SK-N-SH (cell line): Measurements from ENCODE around the gene MRPL21. TPM values are rescaled to one million over a fixed set of nuclear protein-coding genes. Genes with fewer than 3 reads are reported as not detected.

Experiments
- CTCF ChIA-PET: fragments of 300-600, 350-600 bp; formaldehyde crosslinking; extraction: SDS; loops from one replicate; lab custom pipeline; 2021; lab: Yijun Ruan, JAX
- POLR2A ChIA-PET: fragments of 350-600 bp; sonication (Branson Sonifier 250); formaldehyde crosslinking; extraction: SDS; loops from one replicate; lab custom pipeline; 2020; ENCODE audit warnings: antibody characterized with exemption, inconsistent platforms; lab: Yijun Ruan, JAX
- DNase-seq: peaks from one replicate; pipeline ENCODE4 v3.0.0; 2012
- H2AFZ ChIP-seq: fragments of 200-600 bp; sonication (generic); 2 replicates; pipeline ENCODE4 v1.8.1; 2016; ENCODE audit warnings: antibody characterized with exemption, mild to moderate bottlenecking, low read depth
- H3F3A ChIP-seq: fragments of 200-600 bp; sonication (generic); replicated peaks from 2 replicates; pipeline ENCODE3; 2016; ENCODE audit warnings: antibody characterized with exemption, mild to moderate bottlenecking; ENCODE audit not compliant: insufficient read depth
- H3K27ac ChIP-seq, 2 experiments: fragments of 200-500 bp in 1 of 2; fragments of 200-600 bp in 1 of 2; sonication (Bioruptor generic) in 1 of 2; sonication (generic), shearing (Covaris generic) in 1 of 2; 2 replicates each; pipeline versions ENCODE4 v1.5.1 to v1.6.1; 2014 to 2016; ENCODE audit warnings: low read depth in 2 of 2, inconsistent platforms in 1 of 2, low read length in 1 of 2, mild to moderate bottlenecking in 1 of 2, mixed read lengths in 1 of 2
- H3K27me3 ChIP-seq: fragments of 200-600 bp; sonication (generic), shearing (Covaris generic); 2 replicates; pipeline ENCODE4 v1.6.1; 2016; ENCODE audit warnings: mixed run types; ENCODE audit not compliant: insufficient read depth
- H3K36me3 ChIP-seq, 2 experiments: fragments of 200-500 bp in 1 of 2; fragments of 200-600 bp in 1 of 2; sonication (Bioruptor generic) in 1 of 2; sonication (generic) in 1 of 2; replicated peaks in 1 of 2; 2 replicates each; pipeline versions ENCODE3 to v1.5.1; 2014 to 2016; ENCODE audit warnings: low read length in 1 of 2, mild to moderate bottlenecking in 1 of 2; ENCODE audit not compliant: insufficient read depth in 2 of 2, control insufficient read depth in 1 of 2
- H3K4me1 ChIP-seq, 2 experiments: fragments of 200-500 bp in 1 of 2; fragments of 200-600 bp in 1 of 2; sonication (Bioruptor generic) in 1 of 2; sonication (generic), shearing (Covaris generic) in 1 of 2; 2 replicates each; pipeline versions ENCODE4 v1.5.1 to v1.6.1; 2014 to 2016; ENCODE audit warnings: low read depth in 1 of 2, low read length in 1 of 2, mixed run types in 1 of 2; ENCODE audit not compliant: insufficient read depth in 2 of 2, control insufficient read depth in 1 of 2
- H3K4me2 ChIP-seq: fragments of 200-600 bp; sonication (generic), shearing (Covaris generic); 2 replicates; pipeline ENCODE4 v1.6.1; 2017; ENCODE audit warnings: mixed run types
- H3K4me3 ChIP-seq, 2 experiments: fragments of 200-500 bp in 1 of 2; fragments of 200-600 bp in 1 of 2; sonication (Bioruptor generic) in 1 of 2; sonication (generic), shearing (Covaris generic) in 1 of 2; 2 replicates each; pipeline versions ENCODE4 v1.5.1 to v1.8.1; 2014 to 2016; ENCODE audit warnings: low read depth in 2 of 2, inconsistent platforms in 1 of 2, low read length in 1 of 2, mild to moderate bottlenecking in 1 of 2, mixed read lengths in 1 of 2, moderate library complexity in 1 of 2
- H3K79me2 ChIP-seq: fragments of 200-600 bp; sonication (generic); 2 replicates; pipeline ENCODE4 v1.8.1; 2017; ENCODE audit warnings: mild to moderate bottlenecking; ENCODE audit not compliant: insufficient read depth
- H3K9ac ChIP-seq: fragments of 200-600 bp; sonication (generic); 2 replicates; pipeline ENCODE4 v1.6.1; 2017; ENCODE audit warnings: mixed run types
- H3K9me2 ChIP-seq: fragments of 200-600 bp; sonication (generic); 2 replicates; pipeline ENCODE4 v1.6.1; 2017; ENCODE audit warnings: mixed run types
- H3K9me3 ChIP-seq: fragments of 200-600 bp; sonication (generic); 2 replicates; pipeline ENCODE4 v1.6.1; 2017; ENCODE audit warnings: mixed run types, mild to moderate bottlenecking, moderate library complexity
- H4K20me1 ChIP-seq: fragments of 200-600 bp; sonication (generic); 2 replicates; pipeline ENCODE4 v1.6.1; 2017; ENCODE audit warnings: mild to moderate bottlenecking, mixed run types; ENCODE audit not compliant: insufficient read depth
- ELF1 ChIP-seq: IDR thresholded peaks from 2 replicates; pipeline ENCODE4 v1.4.0; 2012
- EP300 ChIP-seq, 2 experiments: IDR thresholded peaks; 2 replicates each; pipeline versions ENCODE4 v1.4.0 to v1.6.1; 2012; ENCODE audit warnings: borderline replicate concordance in 1 of 2, low read depth in 1 of 2, low read length in 1 of 2
- FOSL2 ChIP-seq: IDR thresholded peaks from 2 replicates; pipeline ENCODE4 v1.4.0; 2012; ENCODE audit warnings: low read depth, mild to moderate bottlenecking, moderate library complexity, borderline replicate concordance
- FOXJ3 ChIP-seq: sonication (generic); formaldehyde crosslinking; IDR thresholded peaks from 2 replicates; pipeline ENCODE4 v1.5.1; 2020; ENCODE audit warnings: mild to moderate bottlenecking, missing genetic modification reagents
- FOXM1 ChIP-seq: IDR thresholded peaks from 2 replicates; pipeline ENCODE4 v1.4.0; 2012; ENCODE audit warnings: low read depth, mild to moderate bottlenecking
- GABPA ChIP-seq: IDR thresholded peaks from 2 replicates; pipeline ENCODE4 v1.4.0; 2012; ENCODE audit warnings: low read depth, mild to moderate bottlenecking
- GATA2 ChIP-seq: sonication (generic); formaldehyde crosslinking; IDR thresholded peaks from 2 replicates; pipeline ENCODE4 v1.5.0; 2020; ENCODE audit warnings: mild to moderate bottlenecking, missing genetic modification reagents
- IRF3 ChIP-seq: fragments of 150-350 bp; IDR thresholded peaks from 2 replicates; pipeline ENCODE4 v1.6.1; 2016; ENCODE audit warnings: mild to moderate bottlenecking, low read depth, low read length
- JUND ChIP-seq: IDR thresholded peaks from 2 replicates; pipeline ENCODE4 v1.4.0; 2012
- NRF1 ChIP-seq: IDR thresholded peaks from 2 replicates; pipeline ENCODE4 v1.6.1; 2012; ENCODE audit warnings: low read depth, mild to moderate bottlenecking, low read length
- POLR2AphosphoS5 ChIP-seq: IDR thresholded peaks from 2 replicates; pipeline ENCODE4 v1.6.1; 2012; ENCODE audit warnings: low read depth, low read length
- RAD21 ChIP-seq: IDR thresholded peaks from 2 replicates; pipeline ENCODE4 v1.6.1; 2012; ENCODE audit warnings: mild to moderate bottlenecking, low read length
- REST ChIP-seq: IDR thresholded peaks from 2 replicates; pipeline ENCODE4 v1.6.1; 2012; ENCODE audit warnings: mild to moderate bottlenecking, low read depth, low read length, moderate library complexity
- RFX5 ChIP-seq: IDR thresholded peaks from 2 replicates; pipeline ENCODE4 v1.6.1; 2012; ENCODE audit warnings: mild to moderate bottlenecking, improper control_type of control experiment, low read length
- RXRA ChIP-seq: IDR thresholded peaks from 2 replicates; pipeline ENCODE4 v1.4.0; 2012; ENCODE audit warnings: low read depth, mild to moderate bottlenecking, borderline replicate concordance
- SMC3 ChIP-seq: IDR thresholded peaks from 2 replicates; pipeline ENCODE4 v1.6.1; 2012; ENCODE audit warnings: low read depth, low read length, improper control_type of control experiment
- TAF1 ChIP-seq: IDR thresholded peaks from 2 replicates; pipeline ENCODE4 v1.6.1; 2012; ENCODE audit warnings: low read depth, mild to moderate bottlenecking, low read length, moderate library complexity, borderline replicate concordance
- USF2 ChIP-seq: fragments of 150-350 bp; IDR thresholded peaks from 2 replicates; pipeline ENCODE4 v1.6.1; 2017; ENCODE audit warnings: antibody characterized with exemption, low read length, low read depth, borderline replicate concordance
- YY1 ChIP-seq: IDR thresholded peaks from 2 replicates; pipeline ENCODE4 v1.4.0; 2012; ENCODE audit warnings: low read depth, mild to moderate bottlenecking
- ZBTB33 ChIP-seq: IDR thresholded peaks from 2 replicates; pipeline ENCODE4 v1.4.0; 2012; ENCODE audit warnings: low read depth, borderline replicate concordance
- WGBS: methylation state at CpG from one replicate; pipeline ENCODE4 v1.1.6; 2017; ENCODE audit warnings: low lambda C conversion rate; 5-methylcytosine and 5-hydroxymethylcytosine counted together
- polyA plus RNA-seq, 3 experiments: library from polyadenylated mRNA; depleted of rRNA; stranded (reverse); fragments of >200 nt; gene quantifications; 2 replicates each; pipeline ENCODE4 v1.2.3, GENCODE V29; 2012

Gene MRPL21
- polyA plus RNA-seq, 1 of the 3 experiments (the other 2 are of a cell fraction) = 125 TPM

- ChIA-PET POLR2A (no interaction called here), CTCF (no interaction called here)
- H3K27ac ChIP-seq = no peak overlapping the region
- DNase-seq = no peak
- H3F3A ChIP-seq = peaks cover 11% of the 10 kb centered on the region
- no peak overlapping the region for H3K9ac ChIP-seq
- H4K20me1 ChIP-seq = peaks cover 10% of the 10 kb centered on the region; the same call in 1 of the 2 replicates
- H2AFZ ChIP-seq = no peak overlapping the region
- 92% methylated on average over 9 of the region's 23 CpGs for WGBS
- peaks cover 34 to 64% of the 10 kb centered on the region in 2 experiments for H3K36me3 ChIP-seq
- no peaks in the 10 kb centered on the region for H3K9me3 ChIP-seq
- H3K4me1 ChIP-seq = peaks cover 6 to 10% of the 10 kb centered on the region in 2 experiments; a peak in 3 of 4 replicates
- TF ChIP-seq FOSL2 (no peak), FOXJ3 (CRISPR knock-in tag) (no peak), GATA2 (CRISPR knock-in tag) (no peak), REST (no peak), USF2 (no peak), ELF1 (no peak), POLR2AphosphoS5 (no peak), IRF3 (no peak), YY1 (no peak), EP300 (IDR thresholded peaks at IDR 0.05; ENCODE audit: borderline replicate concordance in 1 of 2, low read depth in 1 of 2, low read length in 1 of 2) (no peak), NRF1 (no peak), JUND (no peak), SMC3 (no peak), ZBTB33 (no peak), GABPA (no peak), RFX5 (no peak), TAF1 (no peak), FOXM1 (no peak), RAD21 (no peak), RXRA (no peak)
- H3K9me2 ChIP-seq = no peaks in the 10 kb centered on the region
- H3K4me3 ChIP-seq = no peak overlapping the region
- peaks cover 18% of the 10 kb centered on the region; the same call in 1 of the 2 replicates for H3K79me2 ChIP-seq
- H3K4me2 ChIP-seq = no peak overlapping the region
- no peaks in the 10 kb centered on the region for H3K27me3 ChIP-seq
These were observed 7.3 kb downstream of the MRPL21 start for GRCh38 chr11:68896171-68896959.
